K562 (cell line): ENCODE measurements around the gene ANTKMT. TPM values are rescaled to one million over a fixed set of nuclear protein-coding genes. Genes with fewer than 3 reads are reported as not detected.

Experiments
- ATAC-seq: fragments of 200-7000 bp; cut with Tn5 transposase; 3 replicates; pipeline ENCODE4 v1.9.1; 2020; ENCODE audit warnings: moderate library complexity
- BruUV-seq: library from RNA; stranded (reverse); fragments of 400-500 nt; replicated peaks from 2 replicates; lab custom pipeline; 2021; lab: Mats Ljungman, UMichigan
- CTCF ChIA-PET: fragments of 300-600 bp; formaldehyde crosslinking; extraction: SDS; loops from one replicate; lab custom pipeline; 2021; ENCODE audit warnings: low intra/inter-chr PET ratio; lab: Yijun Ruan, JAX
- POLR2A ChIA-PET: fragments of 300-600, 350-650 bp; sonication (Branson Sonifier 250); formaldehyde crosslinking; extraction: SDS; loops from one replicate; lab custom pipeline; 2021; ENCODE audit warnings: antibody characterized with exemption, inconsistent platforms; lab: Yijun Ruan, JAX
- DNase-seq, 4 experiments: peaks; one replicate each; pipeline versions ENCODE4 v3.0.0 to v3.0.0-alpha.2; 2011 to 2018; ENCODE audit warnings: low spot score in 3 of 4, mixed read lengths in 3 of 4; ENCODE audit errors: extremely low read depth in 1 of 4
- FAIRE-seq: peaks from 2 replicates; lab custom pipeline; 2011; peaks lifted over from hg19 to GRCh38; lab: Jason Lieb, UNC
- H2AFZ ChIP-seq: 2 replicates; pipeline ENCODE4 v1.6.0; 2011; ENCODE audit warnings: low read depth, low read length, control low read depth, inconsistent platforms
- H3K27ac ChIP-seq: fragments of 200-600 bp; 3 replicates; pipeline ENCODE4 v1.8.0; 2011; ENCODE audit warnings: low read depth, mild to moderate bottlenecking, control low read depth, inconsistent platforms, low read length, moderate library complexity, mixed read lengths; ENCODE audit errors: extremely low read depth
- H3K27me3 ChIP-seq, 2 experiments: fragments of 300-600 bp in 1 of 2; 2 replicates in 1 of 2; 3 replicates in 1 of 2; pipeline versions ENCODE4 v1.6.0 to v1.8.0; 2011; ENCODE audit warnings: inconsistent platforms in 2 of 2, low read length in 2 of 2, mild to moderate bottlenecking in 1 of 2, mixed read lengths in 1 of 2, moderate library complexity in 1 of 2; ENCODE audit not compliant: control insufficient read depth in 2 of 2, insufficient read depth in 2 of 2
- H3K36me3 ChIP-seq: fragments of 300-600 bp; 3 replicates; pipeline ENCODE4 v1.8.0; 2011; ENCODE audit warnings: mild to moderate bottlenecking, low read length, inconsistent platforms; ENCODE audit not compliant: control insufficient read depth, insufficient read depth
- H3K4me1 ChIP-seq, 2 experiments: fragments of 200-600 bp in 1 of 2; replicated peaks in 1 of 2; 2 replicates in 1 of 2; 3 replicates in 1 of 2; pipeline versions ENCODE4 v1.5.1 to v1.8.0; 2011; ENCODE audit warnings: inconsistent platforms in 2 of 2, low read length in 2 of 2, mild to moderate bottlenecking in 1 of 2, mixed read lengths in 1 of 2, moderate library complexity in 1 of 2; ENCODE audit not compliant: control insufficient read depth in 2 of 2, insufficient read depth in 2 of 2
- H3K4me2 ChIP-seq: 2 replicates; pipeline ENCODE4 v1.6.1; 2011; ENCODE audit warnings: low read length, control low read depth, inconsistent platforms, mixed read lengths; ENCODE audit not compliant: insufficient read depth
- H3K4me3 ChIP-seq: fragments of 200-600 bp; sonication (generic), shearing (Covaris generic); 2 replicates; pipeline ENCODE4 v1.5.1; 2016; ENCODE audit warnings: control low read depth, inconsistent platforms
- H3K79me2 ChIP-seq: fragments of 200-600 bp; 3 replicates; pipeline ENCODE4 v1.8.0; 2011; ENCODE audit warnings: low read length, inconsistent platforms; ENCODE audit not compliant: control insufficient read depth, insufficient read depth
- H3K9ac ChIP-seq, 2 experiments: 2 replicates each; pipeline versions ENCODE4 v1.6.0 to v1.6.1; 2011; ENCODE audit warnings: low read depth in 2 of 2, low read length in 2 of 2, control low read depth in 1 of 2, inconsistent platforms in 1 of 2, mild to moderate bottlenecking in 1 of 2, mixed read lengths in 1 of 2; ENCODE audit not compliant: insufficient read depth in 1 of 2
- H3K9me1 ChIP-seq: one replicate; pipeline ENCODE4 v1.6.0; 2011; ENCODE audit warnings: inconsistent platforms, mild to moderate bottlenecking, low read length, moderate library complexity; ENCODE audit not compliant: control insufficient read depth, insufficient read depth
- H3K9me3 ChIP-seq: replicated peaks from 2 replicates; pipeline ENCODE4 v1.5.1; 2011; ENCODE audit warnings: low read depth, low read length, inconsistent platforms; ENCODE audit not compliant: control insufficient read depth, insufficient read depth
- H4K20me1 ChIP-seq: replicated peaks from 2 replicates; pipeline ENCODE4 v1.6.1; 2011; ENCODE audit warnings: low read length, inconsistent platforms, mixed read lengths; ENCODE audit not compliant: control insufficient read depth, insufficient read depth
- ZBTB7A ChIP-seq: IDR thresholded peaks from 2 replicates; pipeline ENCODE4 v1.6.1; 2011; ENCODE audit warnings: low read depth, mild to moderate bottlenecking, low read length, moderate library complexity, borderline replicate concordance; ENCODE audit not compliant: control insufficient read depth
- WGBS: fragments of 100-300 bp; shearing (Covaris generic); methylation state at CpG from one replicate; pipeline ENCODE4 v1.1.6; 2016; ENCODE audit warnings: low coverage, mixed read lengths; ENCODE audit not compliant: insufficient coverage; ENCODE audit errors: missing lambda C conversion rate; 5-methylcytosine and 5-hydroxymethylcytosine counted together
- in situ Hi-C: fragments of 300-500 bp; cut with MboI; formaldehyde crosslinking; loops from 4 replicates; pipeline ENCODE4 v1.15.0; 2018; ENCODE audit warnings: inconsistent platforms, mixed read lengths
- intact Hi-C: fragments of 100-400 bp; cut with micrococcal nuclease; formaldehyde crosslinking; loops from 2 replicates; pipeline ENCODE4 v1.14.2; 2022
- polyA plus RNA-seq, 8 experiments: library from polyadenylated mRNA; depleted of rRNA in 4 of 8; stranded (reverse) in 5 of 8; unstranded in 3 of 8; fragments of >200 nt; fragmentation: Nextera tagmentation in 2 of 8; fragmentation: Illumina TruSeq in 1 of 8; extraction: Ambion mirVana in 2 of 8; extraction: Trizol in 1 of 8; gene quantifications; 2 replicates each; pipeline versions ENCODE4 v1.2.1 to v1.2.3, GENCODE V29; 2011 to 2014; ENCODE audit warnings: inconsistent platforms in 1 of 8, missing spikeins in 1 of 8
- total RNA-seq, 7 experiments: library from RNA; depleted of rRNA in 6 of 7; stranded (reverse); fragments of >200 nt in 6 of 7; fragmentation: Illumina TruSeq in 2 of 7; extraction: Trizol in 2 of 7; gene quantifications; 2 replicates each; pipeline versions ENCODE4 v1.2.1 to v1.2.3, GENCODE V29; 2011 to 2021; ENCODE audit warnings: low replicate concordance in 1 of 7
- TF ChIP-seq, protein P1 (sequence below): fragments of 450-650 bp; IDR thresholded peaks from 2 replicates; pipeline ENCODE4 v1.6.1; 2016; ENCODE audit warnings: antibody characterized with exemption

Gene ANTKMT
- total and polyA plus RNA-seq, 9 of the 15 experiments (the other 6 are each of a cell fraction or from before 2014, with no cell fraction given): 0.58 to 217 (median 19.1) TPM

DNA sequence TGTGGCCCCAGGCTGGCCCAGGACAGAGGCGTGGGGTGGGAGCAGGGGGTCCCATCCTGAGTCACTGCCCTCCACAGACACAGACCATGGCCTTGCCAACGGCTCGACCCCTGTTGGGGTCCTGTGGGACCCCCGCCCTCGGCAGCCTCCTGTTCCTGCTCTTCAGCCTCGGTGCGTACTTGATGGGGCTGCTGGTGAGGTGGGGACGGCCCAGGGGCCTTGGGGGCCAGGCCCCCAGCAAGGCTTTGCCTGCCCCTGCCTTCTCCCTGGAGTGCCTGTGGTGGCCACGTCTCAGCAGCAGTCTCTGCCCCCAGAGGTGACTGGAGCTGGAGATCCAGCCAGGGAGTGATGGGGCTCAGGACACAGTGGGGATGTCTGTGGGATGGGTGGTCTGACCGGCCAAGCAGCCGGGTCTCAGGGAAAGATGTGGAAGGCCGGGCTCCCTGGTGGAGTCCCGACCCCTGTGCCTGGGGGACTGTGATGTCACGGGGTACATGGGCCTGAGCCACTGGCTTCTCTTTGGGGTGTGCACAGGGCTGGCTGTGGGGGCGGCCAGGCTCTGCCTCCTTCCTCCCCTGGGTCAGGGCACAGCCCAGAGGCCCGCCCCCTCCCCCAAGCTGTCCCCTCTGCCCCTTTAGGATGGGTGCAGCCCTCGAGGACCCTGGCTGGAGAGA is 41.8 kb downstream of the ANTKMT start:
- no peaks in the 10 kb centered on the region for H3K9me1 ChIP-seq
- no peak overlapping the region for H3K9ac ChIP-seq
- no peak for FAIRE-seq
- H3K9me3 ChIP-seq: no peaks in the 10 kb centered on the region
- TF ChIP-seq, protein P1, sequence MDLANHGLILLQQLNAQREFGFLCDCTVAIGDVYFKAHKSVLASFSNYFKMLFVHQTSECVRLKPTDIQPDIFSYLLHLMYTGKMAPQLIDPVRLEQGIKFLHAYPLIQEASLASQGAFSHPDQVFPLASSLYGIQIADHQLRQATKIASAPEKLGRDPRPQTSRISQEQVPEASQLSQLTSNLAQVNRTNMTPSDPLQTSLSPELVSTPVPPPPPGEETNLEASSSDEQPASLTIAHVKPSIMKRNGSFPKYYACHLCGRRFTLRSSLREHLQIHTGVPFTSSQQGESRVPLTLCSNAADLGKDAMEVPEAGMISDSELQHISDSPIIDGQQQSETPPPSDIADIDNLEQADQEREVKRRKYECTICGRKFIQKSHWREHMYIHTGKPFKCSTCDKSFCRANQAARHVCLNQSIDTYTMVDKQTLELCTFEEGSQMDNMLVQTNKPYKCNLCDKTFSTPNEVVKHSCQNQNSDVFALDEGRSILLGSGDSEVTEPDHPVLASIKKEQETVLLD: no peak
- TF ChIP-seq ZBTB7A: peak; percentile 24; the same call in 1 of the 2 replicates
- no peak overlapping the region for H3K4me3 ChIP-seq
- no peaks in the 10 kb centered on the region for H3K79me2 ChIP-seq
- H4K20me1 ChIP-seq: 0 out of 2 replicates have a peak, but pooled peaks cover 3% of the 10 kb centered on the region
- in situ Hi-C loops: no loop called here
- no peak overlapping the region for H2AFZ ChIP-seq
- no TSS peak for BruUV-seq
- no peak overlapping the region for H3K4me2 ChIP-seq
- peaks cover 0 to 6% of the 10 kb centered on the region in 2 experiments; a peak in 1 of 5 replicates for H3K27me3 ChIP-seq
- DNase-seq: no peak
- H3K27ac ChIP-seq: no peak overlapping the region
- ChIA-PET CTCF (no interaction called here), POLR2A (interaction anchor here (0.5 to 1.3 kb wide), 2 partner anchors 41 to 56 kb away, joined by 3 to 5 read pairs; partner anchors contain the start of gene ANTKMT)
- no peaks in the 10 kb centered on the region for H3K36me3 ChIP-seq
- ATAC-seq: no peak
- H3K4me1 ChIP-seq: peaks cover 0 to 75% of the 10 kb centered on the region in 2 experiments; a peak in 2 of 5 replicates
- intact Hi-C loops: no loop called here
- whole genome bisulfite sequencing: 14% methylated on average over 14 of the region's 17 CpGs
